ENCODE data around the gene DMRT1.

The DMRT1 gene

GRCh38 chr9:841371-842209 lies at the start of gene DMRT1:
Gene DMRT1, plus strand, starts transcription at chr9:841697. Its CDS starts 142 bp downstream, at chr9:841839.
- no peak for DNase-seq (ENCODE audit: low read depth)

GRCh38 chr9:792331-793260 lies 48.9 kb upstream of the DMRT1 start:
- no peak for DNase-seq (ENCODE audit: low read depth)

DNA sequence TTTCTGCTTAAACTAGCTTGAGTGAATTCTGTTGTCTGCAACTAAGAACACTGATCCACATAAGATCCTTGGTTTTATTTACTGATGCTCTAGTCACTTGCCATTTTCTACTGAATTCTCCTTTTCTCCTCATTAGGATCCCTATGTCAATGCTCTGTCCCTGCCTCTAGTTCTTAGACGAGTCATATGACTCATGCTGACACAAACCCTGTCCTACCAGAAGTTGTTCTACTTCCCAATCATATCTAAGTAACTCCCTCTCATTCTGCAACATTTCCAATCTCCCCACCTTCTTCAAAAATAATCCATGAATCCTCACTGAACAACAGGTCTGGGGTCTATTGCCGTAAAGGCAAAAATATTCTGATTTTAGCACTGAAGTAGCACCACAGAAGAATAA lies 47.1 kb upstream of the DMRT1 start:
- DNase-seq (ENCODE audit: low read depth), result no peak

- DNase-seq (ENCODE audit: low read depth), result no peak
Observed at GRCh38 chr9:795869-796268, 45.6 kb upstream of the DMRT1 start.

DNA sequence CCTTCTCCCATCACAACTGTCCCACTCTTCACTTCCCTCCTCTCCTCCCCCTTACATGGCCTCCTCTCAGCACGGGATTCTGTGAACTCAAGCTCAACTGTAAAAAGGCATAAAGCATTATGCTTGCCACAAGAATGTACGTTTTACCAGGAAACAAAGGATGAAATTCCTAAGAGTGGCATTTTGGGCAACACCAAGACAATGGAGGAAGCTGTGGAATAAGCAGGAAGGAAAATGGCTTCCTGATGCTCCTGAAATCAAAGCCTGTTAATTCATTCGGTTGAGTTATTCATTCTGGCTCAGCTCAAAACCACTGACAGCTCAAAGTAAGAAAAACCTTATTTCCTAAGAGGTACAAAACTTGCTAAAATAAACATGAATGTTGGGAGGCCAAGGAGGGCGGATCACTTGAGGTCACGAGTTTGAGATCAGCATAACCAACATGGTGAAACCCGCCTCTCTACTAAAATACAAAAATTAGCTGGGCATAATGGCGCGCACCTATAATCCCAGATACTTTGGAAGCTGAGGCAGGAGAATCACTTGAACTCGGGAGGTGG lies 40.8 kb upstream of the DMRT1 start:
- no peak for DNase-seq (ENCODE audit: low read depth)

- no peak for DNase-seq (ENCODE audit: low read depth)
Observed at GRCh38 chr9:801399-802071, 40.0 kb upstream of the DMRT1 start.

DNA sequence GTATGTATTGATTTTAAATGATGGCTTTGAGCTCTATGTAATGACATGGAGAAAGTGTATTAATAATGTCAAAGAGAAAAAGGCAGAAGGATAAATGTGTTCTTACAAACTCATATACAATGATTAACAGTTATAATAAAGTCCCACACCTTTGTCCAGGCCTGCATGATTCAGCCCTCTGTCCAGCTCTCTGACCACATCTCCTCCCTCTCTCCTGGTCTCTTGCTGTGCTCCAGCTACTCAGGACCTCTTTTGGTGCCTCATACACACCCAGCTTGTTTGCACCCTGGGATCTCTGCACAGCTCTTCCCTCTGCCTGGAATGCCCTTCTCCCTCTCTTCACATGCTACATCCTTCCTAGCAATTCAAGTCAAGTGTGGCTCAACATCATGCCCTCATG lies 37.5 kb upstream of the DMRT1 start:
- no peak for DNase-seq (ENCODE audit: low read depth)

DNA sequence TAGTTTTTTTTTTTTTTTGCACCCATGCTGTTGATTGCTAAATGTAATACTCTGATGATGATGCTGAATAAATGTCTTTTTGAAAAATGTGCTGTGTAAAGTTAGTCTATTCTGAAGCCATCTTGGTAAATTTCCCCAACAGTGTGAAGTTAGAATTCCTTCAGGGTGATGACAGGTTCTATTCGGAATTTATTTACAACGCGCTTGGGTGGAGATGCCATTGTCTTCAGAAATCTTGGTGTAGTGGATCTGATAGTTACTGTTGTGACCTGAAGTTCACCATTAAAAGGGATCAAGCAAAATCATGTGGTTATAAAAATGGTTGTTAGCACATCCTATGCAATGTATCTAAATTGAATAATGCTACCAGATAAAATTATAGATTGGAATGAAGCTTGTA lies 36.3 kb upstream of the DMRT1 start:
- DNase-seq (ENCODE audit: low read depth), result no peak

DNA sequence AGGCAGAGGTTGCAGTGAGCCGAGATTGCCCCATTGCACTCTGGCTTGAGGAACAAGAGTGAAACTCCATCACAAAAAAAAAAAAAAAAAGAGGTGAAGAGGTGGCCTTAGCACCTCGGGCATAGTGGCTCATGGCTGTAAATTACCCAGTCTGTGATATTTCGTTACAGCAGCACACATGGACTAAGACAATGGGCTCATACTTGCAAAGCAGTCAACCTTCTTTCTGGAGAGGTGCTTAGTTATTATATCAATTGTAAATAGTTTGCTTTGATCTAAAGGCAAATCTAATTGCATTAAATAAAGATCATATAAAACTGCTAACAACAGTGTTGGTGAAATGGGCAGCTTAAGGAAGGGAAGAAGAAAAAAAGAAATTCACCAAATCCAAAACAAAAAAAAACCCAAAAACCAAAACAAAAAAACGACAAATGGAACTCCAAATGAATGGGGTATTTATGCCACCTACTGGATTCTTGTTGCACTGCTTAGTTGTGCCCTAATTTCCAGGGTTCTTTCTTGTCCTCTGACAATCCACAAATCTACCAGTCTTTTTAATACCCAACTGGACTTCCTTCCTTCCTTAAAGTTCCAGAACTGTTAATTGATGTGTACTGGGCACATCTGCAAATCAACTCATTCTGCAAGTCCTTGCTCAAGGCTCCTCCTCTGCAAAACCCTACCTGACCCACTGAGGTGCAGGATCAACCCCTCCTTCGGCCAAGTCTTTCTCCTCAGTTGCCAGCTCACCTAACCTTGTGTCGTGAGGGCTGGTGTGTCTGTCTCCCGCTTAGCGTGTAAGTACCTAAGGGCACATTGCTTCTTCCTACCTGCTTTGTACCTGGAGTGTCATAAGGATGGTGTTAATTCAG lies 35.0 kb upstream of the DMRT1 start:
- no peak for DNase-seq (ENCODE audit: low read depth)

- no peak for DNase-seq (ENCODE audit: low read depth)
Observed at GRCh38 chr9:811106-811531, 30.4 kb upstream of the DMRT1 start.

- no peak for DNase-seq (ENCODE audit: low read depth)
Observed at GRCh38 chr9:818958-819357, 22.5 kb upstream of the DMRT1 start.

- DNase-seq (ENCODE audit: low read depth), result no peak
Observed at GRCh38 chr9:826500-827280, 14.8 kb upstream of the DMRT1 start.

GRCh38 chr9:840343-840742 lies 1.2 kb upstream of the DMRT1 start:
- DNase-seq (ENCODE audit: low read depth), result no peak

DNA sequence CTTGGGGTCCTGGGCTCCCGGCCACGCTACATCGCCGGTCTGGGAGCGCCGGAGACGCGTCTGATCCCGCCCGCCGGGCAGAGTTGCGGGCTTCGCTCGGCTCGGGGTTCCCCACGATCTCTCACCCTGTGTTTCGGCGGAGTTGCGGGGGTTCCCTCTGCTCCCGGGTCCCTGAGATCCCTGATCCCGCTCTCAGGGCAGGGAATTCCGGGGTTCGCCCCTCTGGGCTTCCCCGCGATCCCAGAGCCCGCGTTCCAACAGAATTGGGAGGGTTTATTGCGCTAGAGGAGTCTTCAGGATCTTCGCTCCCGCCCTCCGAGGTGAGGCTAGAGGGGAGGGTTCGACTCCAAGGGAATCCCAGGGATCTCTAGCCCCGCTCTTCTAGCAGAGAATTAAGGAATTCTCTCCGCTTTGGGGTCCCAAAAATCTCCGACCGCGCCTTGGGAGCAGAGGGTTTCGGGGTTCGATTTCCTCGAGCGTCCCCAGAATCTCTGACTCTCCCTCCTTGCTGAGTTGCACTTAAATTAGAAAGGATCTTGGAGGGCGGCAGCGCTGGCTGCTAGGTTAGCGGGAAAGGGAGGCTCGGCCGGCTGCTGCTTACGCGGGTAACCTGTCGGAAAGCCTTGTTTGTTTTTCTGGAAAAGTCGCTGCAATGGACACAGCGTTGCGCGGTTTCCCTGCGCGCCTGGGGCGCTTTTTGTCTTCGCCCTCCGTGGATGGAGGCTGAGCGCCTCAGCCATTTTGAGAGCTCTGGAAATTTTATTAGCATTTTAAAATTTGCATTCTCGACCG lies 1.3 kb downstream of the DMRT1 start:
- DNase-seq (ENCODE audit: low read depth), result no peak

- DNase-seq (ENCODE audit: low read depth), result no peak
Observed at GRCh38 chr9:843427-843785, 1.9 kb downstream of the DMRT1 start.

DNA sequence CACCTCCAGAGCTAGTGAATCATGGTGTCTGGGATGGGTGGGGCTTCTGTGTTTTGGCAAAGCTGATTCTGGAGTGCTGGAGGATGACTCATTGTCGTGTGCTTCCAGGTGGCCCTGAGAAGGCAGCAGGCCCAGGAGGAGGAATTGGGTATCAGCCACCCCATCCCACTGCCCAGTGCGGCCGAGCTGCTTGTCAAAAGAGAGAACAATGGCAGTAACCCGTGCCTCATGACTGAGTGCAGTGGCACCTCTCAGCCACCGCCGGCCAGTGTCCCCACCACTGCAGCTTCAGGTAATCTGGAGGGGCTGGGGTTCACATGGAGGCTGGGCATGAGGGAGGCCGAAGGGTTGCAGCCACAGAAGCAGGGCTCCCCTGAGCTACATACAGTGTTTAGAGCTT lies 5.4 kb downstream of the DMRT1 start:
- no peak for DNase-seq (ENCODE audit: low read depth)

- no peak for DNase-seq (ENCODE audit: low read depth)
Observed at GRCh38 chr9:847505-847904, 6.0 kb downstream of the DMRT1 start.

DNA sequence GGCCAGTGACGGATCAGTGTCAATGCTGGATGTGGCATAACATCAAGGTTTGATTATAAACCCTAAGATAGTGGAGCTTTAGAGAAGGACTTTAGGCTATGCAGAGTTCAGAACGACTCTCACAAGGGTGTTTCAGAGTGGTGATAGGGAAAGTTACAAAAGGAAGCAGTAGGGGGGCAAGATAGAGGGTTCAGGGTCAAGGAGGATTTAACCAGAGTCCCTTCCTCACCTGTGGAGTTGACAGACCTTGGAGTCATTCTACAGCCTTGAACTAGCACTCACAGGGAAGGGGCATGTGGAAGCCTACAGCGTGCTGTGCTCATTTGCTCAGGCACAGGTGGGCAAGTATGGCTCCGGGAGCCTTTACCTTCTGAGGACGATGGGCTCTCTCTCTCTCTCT lies 7.9 kb downstream of the DMRT1 start:
- DNase-seq (ENCODE audit: low read depth), result no peak

DNA sequence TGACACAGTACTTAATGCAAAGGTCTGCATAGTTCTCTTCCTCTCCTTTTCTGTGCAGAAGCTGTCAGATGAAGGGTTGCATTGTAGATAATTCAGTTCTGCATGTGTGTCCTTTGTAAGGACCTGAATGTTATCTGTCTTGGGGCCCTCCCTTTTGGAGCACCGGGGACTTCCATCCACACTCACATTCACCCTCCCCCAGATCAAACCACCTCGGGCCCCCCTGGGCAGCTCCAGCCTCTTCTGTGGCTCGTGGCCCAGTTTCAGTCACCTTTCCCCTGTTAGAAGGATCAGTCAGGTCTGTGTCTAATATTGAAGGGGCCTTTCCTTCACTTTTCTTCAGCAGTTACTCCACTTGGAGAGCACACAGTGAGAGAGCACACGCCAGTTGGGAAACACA lies 11.0 kb downstream of the DMRT1 start:
- DNase-seq (ENCODE audit: low read depth), result no peak

- DNase-seq (ENCODE audit: low read depth), result no peak
Observed at GRCh38 chr9:859251-859650, 17.8 kb downstream of the DMRT1 start.

Data from activated T-helper 1 cell treated with Interleukin-2 at 50 U/mL for 16 hours (primary cell).